ENCODE measurements around the gene RELN.

RELN gene

GRCh38 chr7:104032486-104032885 is 43.0 kb upstream of the RELN start:
- TF ChIP-seq CTCF (IDR thresholded peaks at IDR 0.05; ENCODE audit: low read depth, low read length) (no peak), POLR2A (IDR thresholded peaks at IDR 0.05; ENCODE audit: extremely low read depth, insufficient read length) (no peak)
- DNase-seq (ENCODE audit: low read depth), result no peak
- no peak overlapping the region for H3K4me3 ChIP-seq (ENCODE audit: low read depth, low read length)

DNA sequence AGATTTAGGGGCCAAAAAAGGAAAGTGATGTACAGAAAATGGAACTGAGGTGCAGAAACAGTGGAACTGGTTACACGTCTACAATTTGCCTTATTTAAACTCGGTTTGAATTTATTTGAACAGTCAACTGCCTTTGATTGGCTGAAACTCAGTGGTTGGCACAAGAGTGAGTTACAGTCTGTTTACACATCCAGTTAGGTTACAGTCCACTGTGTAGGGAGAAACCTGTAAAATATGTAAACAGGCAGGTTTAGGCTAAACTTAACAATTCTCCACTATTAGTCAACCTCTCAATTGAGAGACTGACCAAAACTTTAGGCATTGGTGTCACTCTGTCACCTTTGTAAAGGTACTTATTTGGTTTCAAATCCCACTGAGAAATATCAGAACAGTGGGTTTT is 40.3 kb upstream of the RELN start:
- DNase-seq (ENCODE audit: low read depth), result no peak
- TF ChIP-seq POLR2A (IDR thresholded peaks at IDR 0.05; ENCODE audit: extremely low read depth, insufficient read length), result no peak
- no peak for TF ChIP-seq MYC (IDR thresholded peaks at IDR 0.05; ENCODE audit: low read depth, low read length)
- TF ChIP-seq CTCF (IDR thresholded peaks at IDR 0.05; ENCODE audit: low read depth, low read length), result no peak
- no peak for TF ChIP-seq MAX (IDR thresholded peaks at IDR 0.05; ENCODE audit: low read depth, low read length)
- H3K4me3 ChIP-seq (ENCODE audit: low read depth, low read length), result no peak overlapping the region

GRCh38 chr7:104024632-104025031 is 35.2 kb upstream of the RELN start:
- TF ChIP-seq CTCF (IDR thresholded peaks at IDR 0.05; ENCODE audit: low read depth, low read length) (no peak), MYC (IDR thresholded peaks at IDR 0.05; ENCODE audit: low read depth, low read length) (no peak), POLR2A (IDR thresholded peaks at IDR 0.05; ENCODE audit: extremely low read depth, insufficient read length) (no peak), MAX (IDR thresholded peaks at IDR 0.05; ENCODE audit: low read depth, low read length) (no peak)
- no peak for DNase-seq (ENCODE audit: low read depth)
- H3K4me3 ChIP-seq (ENCODE audit: low read depth, low read length), result no peak overlapping the region

DNA sequence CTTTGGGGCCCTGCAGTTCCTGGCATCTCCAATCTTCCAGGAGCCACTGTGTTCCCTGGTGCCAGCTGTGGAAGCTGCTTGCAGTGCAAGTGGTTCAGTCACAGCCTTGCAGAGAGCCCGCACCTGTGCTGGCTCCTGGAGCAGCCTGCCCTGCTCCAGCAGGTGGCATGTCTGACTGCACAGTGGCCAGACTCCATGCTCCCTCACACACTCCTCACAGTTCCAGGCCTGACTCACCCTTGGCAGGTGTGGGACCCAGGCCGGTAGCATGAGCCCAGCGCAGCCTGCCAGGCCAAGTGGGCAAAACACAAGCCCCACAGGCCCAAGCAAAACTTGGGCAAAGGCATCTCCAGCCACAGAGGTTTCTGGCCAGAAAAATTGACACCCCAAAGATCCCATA is 33.6 kb upstream of the RELN start:
- no peak for DNase-seq (ENCODE audit: low read depth)
- no peak overlapping the region for H3K4me3 ChIP-seq (ENCODE audit: low read depth, low read length)
- TF ChIP-seq MAX (IDR thresholded peaks at IDR 0.05; ENCODE audit: low read depth, low read length) (no peak), CTCF (IDR thresholded peaks at IDR 0.05; ENCODE audit: low read depth, low read length) (no peak), MYC (IDR thresholded peaks at IDR 0.05; ENCODE audit: low read depth, low read length) (no peak), POLR2A (IDR thresholded peaks at IDR 0.05; ENCODE audit: extremely low read depth, insufficient read length) (no peak)

DNA sequence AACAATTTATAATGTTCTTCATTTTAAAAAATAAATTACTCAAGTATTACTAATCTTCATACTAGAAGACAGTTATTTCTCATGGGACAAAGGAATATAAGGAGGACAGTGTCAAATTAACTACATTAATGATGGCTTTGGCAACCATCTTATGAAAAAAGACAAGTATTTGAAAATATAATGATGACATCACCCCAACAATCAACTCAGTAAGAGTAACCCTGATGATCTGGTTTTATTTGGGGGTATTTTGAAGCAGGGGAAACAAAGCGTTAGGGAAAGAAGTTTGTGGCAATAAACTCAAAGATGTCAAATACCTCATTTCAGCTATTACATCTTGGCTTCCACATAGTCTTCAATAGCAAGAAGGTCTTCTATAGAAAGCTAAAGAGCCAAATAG is 29.0 kb upstream of the RELN start:
- no peak for TF ChIP-seq POLR2A (IDR thresholded peaks at IDR 0.05; ENCODE audit: extremely low read depth, insufficient read length)
- TF ChIP-seq MYC (IDR thresholded peaks at IDR 0.05; ENCODE audit: low read depth, low read length), result no peak
- no peak for TF ChIP-seq MAX (IDR thresholded peaks at IDR 0.05; ENCODE audit: low read depth, low read length)
- no peak for TF ChIP-seq CTCF (IDR thresholded peaks at IDR 0.05; ENCODE audit: low read depth, low read length)
- no peak overlapping the region for H3K4me3 ChIP-seq (ENCODE audit: low read depth, low read length)
- no peak for DNase-seq (ENCODE audit: low read depth)

DNA sequence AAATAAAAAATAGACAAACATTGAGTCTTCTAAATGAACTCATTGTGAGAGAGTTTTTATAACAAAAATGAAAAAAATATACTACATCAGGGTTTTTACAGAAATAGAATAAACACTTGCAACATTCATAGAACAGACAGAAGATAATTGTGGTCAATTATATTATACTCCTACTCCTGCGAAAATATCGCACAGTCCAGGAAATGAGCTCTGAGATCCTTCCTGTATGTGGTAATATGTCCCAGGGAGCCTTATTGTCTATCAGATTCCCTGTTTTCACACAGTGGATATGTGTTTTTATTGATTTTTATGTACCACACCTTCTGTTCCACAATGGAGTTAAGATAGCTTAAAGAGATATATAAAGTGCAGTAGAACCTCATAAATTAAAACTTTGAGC is 27.5 kb upstream of the RELN start:
- DNase-seq (ENCODE audit: low read depth), result peak; percentile 7
- TF ChIP-seq MYC (IDR thresholded peaks at IDR 0.05; ENCODE audit: low read depth, low read length), result no peak
- TF ChIP-seq CTCF (IDR thresholded peaks at IDR 0.05; ENCODE audit: low read depth, low read length), result no peak
- no peak for TF ChIP-seq MAX (IDR thresholded peaks at IDR 0.05; ENCODE audit: low read depth, low read length)
- no peak for TF ChIP-seq POLR2A (IDR thresholded peaks at IDR 0.05; ENCODE audit: extremely low read depth, insufficient read length)
- no peak overlapping the region for H3K4me3 ChIP-seq (ENCODE audit: low read depth, low read length)
